Lung microvascular endothelial cell (primary cell): ENCODE results near the gene DAPP1. TPM values are rescaled to one million over a fixed set of nuclear protein-coding genes. Genes with fewer than 3 reads are reported as not detected.

Source experiments
- DNase-seq, 2 donors: peaks; one replicate each; pipeline versions ENCODE4 v3.0.0 to v3.0.0-alpha.2; 2010; ENCODE audit warnings: low read depth in 2 of 2
- total RNA-seq: library from RNA; depleted of rRNA; stranded (reverse); fragments of >200 nt; gene quantifications from 2 replicates; pipeline ENCODE4 v1.2.1, GENCODE V29; 2014

Gene DAPP1
- total RNA-seq, 1 donor from 2014 or later, result not detected

DNA sequence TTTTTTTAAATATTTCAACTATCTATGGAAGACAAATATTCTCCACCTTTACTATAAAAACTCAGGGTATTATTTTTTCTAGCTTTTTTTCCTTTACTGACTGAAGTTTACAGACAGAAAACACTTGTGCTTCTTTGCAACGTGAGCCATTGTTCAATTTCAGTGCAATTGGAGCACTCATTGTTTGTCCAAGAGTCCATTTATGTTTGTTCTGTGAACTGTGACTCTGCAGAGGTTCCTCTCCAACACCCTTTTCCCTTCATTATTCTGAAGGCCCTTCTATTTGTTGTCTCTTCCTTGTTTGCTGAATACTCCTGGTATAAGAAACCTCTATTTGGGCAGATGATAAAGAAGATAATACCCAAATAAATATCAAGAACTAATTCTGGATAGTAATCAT is 37.4 kb downstream of the DAPP1 start:
- DNase-seq, result no peak

DNA sequence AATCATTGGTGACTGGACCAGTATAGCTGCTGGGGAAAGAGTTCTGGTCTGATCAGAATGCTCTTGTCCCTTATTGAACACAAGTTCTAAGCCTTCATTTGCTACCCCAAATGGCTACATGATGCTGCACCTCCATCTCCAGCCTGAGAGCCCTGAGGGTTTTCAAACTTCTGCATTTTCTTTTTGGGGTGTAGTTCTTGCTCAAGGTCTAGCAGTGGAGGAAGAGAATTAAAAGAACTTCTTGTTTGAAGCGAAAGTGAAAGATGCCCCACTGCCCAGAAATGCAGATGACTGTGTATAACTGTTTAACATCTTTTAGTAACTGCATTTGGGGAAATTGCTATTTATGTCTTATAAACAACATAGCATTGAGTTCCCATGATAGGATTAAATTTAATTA is 39.1 kb downstream of the DAPP1 start:
- no peak for DNase-seq

DNA sequence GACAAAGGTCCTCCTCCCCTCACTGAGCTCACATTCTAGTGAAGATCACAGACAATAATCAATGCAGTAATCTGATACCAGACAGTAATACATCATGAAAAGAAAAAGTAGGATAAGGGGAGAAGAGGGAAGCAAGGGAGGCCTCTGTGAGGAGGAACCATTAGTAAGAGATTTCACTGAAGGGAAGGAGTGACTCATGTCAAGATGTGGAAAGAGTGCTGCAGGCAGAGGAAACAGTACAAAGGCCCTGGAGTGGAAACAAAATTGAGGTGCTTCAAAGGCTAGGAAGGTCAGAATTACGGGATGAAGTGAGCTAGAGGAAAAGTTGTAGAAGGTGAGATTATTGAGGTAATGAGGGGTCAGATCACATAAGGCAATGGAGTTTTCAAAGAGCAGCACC is 39.5 kb downstream of the DAPP1 start:
- peak in 1 of 2 donors; percentile 44 for DNase-seq

DNA sequence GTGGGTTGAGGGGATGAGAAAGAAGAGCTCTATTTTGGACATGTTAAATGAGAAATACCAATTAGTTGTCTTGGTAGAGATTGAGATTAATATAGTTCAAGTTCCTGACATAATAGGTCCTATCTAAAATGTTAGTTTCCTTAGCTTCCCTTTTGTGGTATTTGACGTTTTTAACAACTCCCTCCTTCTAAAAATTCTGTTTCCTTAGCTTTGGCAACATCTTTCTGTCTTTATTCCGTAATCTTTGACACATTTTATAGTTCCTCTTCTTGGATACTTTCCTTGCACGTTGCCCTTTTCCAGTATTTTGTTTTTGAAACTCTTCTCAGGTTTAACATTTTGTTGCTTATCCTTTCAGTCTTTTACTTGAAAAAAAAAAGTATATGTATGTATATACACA is 40.7 kb downstream of the DAPP1 start:
- DNase-seq, result no peak

DNA sequence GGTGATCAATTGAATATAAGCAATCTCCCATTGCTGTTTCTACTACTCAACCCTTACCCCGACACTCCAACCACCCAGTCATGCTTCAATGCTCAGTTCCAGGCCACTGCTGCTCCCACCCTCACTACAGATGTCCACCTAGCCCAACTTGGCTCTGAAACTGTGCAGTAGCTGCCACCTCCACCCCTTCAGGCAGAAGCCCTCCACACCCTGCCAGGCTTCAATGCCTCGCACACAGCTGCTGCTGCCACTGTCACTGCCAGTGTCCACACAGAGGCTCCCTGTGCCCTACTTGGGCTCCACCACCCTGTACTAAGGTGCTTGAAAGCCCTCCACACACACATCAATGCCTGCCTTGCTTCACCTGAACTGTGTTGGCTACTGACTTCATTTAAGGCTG is 43.0 kb downstream of the DAPP1 start:
- no peak for DNase-seq

DNA sequence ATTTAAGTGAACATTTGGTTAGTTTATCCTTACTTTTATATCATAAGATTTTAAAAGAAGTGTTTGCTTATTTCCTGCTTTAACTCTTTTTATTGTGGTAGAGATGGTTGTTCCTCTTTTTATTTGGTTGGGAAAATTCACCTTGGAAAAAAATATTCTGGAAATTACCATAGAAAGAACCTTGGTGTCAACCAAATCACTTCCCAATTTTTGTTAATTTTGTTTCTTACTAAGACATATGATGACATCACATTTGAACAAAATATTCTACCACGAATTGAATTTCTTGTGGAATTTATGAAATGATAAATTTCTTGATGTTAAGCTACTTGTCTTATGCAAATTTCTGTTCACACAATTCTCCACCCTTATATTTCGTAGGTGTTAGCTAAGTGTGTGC is 43.9 kb downstream of the DAPP1 start:
- no peak for DNase-seq

DNA sequence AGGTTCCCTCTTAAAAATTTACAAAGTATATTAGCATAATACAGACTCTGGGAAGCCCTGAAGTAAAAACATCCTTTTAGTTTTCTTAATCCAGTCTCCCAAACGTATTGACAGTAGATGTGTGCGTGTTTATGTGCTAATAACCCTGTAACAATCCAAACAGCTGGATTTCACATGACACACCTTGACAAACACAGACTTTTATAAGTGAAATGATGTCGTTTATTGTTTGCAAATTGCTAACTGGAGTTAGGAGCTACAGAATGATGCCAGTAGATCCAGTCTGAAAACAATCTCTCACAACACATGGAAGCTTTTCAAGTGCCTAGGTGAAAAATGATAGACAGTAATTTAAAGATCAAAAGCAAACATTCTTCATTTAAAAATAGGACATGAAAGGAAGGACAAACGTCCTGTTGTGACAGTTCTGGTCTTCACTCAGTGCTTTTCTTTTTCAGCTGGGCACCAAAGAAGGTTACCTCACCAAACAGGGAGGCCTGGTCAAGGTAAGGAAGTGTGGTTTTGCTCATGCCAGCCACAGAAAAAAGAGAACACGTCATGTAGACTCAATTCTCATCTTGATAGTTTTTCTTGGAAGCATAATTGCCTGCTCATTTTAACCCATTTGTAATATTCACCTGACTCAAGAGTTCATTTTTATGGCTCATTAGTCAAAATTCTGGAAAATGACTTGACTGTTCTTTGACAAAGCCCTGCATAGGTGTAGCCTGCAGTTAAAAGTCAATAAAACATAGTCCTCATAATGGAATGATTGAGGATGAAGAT is 44.7 kb downstream of the DAPP1 start:
- DNase-seq, result no peak

DNA sequence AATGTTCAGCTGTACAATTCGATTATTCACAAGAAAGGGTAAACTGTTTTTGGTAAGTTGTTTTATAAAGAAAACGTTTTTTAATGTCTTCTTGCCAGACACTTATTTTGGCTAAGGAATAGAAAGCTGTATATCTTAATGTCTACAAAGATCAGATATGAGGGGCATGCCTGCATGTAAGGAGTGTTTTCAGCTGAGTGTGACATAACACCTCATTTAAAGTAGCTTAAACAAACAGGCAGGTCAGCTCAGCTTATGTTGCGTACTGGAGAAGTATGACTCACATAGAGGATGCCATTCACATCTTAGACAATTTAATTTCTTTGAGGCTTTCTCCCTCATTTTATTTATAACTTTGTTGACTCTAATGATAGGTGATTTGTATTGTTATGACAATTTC is 47.2 kb downstream of the DAPP1 start:
- peak in 1 of 2 donors; percentile 16 for DNase-seq

DNA sequence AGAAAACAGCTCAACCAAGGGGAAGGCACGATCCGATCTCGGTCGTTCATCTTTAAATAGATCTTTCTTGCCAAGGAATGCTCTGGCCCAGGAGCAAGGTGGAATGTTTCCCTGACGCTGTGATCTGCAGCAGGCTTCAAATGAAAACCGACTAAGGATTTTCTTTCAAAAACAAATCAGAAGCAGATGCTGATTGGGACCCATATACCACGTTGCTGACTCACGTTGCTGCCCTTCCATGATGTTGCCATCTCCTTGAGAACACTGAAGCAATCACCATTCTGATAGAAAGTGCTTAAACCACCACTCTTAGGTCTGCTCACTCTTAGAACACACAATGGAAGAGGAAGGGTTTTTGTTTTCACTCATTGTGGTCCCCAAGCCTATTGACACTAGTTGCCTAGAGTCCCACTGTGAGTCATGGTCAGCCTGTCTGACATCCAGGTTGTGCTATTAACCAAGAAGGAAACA is 51.5 kb downstream of the DAPP1 start:
- no peak for DNase-seq

DNA sequence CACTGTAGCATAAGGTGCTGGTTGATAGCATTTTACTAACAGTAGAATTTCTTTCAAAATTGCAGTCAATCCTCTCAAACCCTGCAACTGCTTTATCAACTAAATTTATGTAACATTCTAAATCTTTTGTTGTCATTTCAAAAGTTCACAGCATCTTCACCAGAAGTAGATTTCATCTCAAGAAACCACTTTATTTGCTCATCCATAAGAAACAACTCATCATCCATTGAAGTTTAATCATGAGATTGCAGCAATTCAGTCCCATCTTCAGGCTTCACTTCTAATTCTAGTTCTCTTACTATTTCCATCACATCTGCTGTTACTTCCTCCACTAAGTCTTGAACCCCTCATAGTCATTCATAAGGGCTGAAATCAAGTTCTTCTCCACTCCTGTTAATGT is 55.9 kb downstream of the DAPP1 start:
- DNase-seq, result no peak

DNA sequence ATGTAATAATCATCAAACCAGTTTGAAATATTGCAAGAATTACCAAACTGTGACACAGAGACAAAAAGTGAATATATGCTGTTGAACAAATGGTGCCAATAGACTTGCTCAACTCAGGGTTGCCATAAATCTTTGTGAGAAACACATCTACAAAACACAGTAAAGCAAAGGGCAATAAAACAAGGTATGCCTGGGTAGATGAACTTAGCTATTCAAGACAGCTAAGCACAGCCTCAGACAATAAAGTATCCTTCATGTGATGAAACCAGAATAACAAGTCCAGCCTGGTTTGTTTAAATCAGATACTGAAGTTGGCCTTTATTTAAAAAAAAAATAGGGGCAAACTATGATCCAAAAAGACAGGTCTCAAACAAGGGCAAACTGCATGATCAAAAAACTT is 58.4 kb downstream of the DAPP1 start:
- no peak for DNase-seq

DNA sequence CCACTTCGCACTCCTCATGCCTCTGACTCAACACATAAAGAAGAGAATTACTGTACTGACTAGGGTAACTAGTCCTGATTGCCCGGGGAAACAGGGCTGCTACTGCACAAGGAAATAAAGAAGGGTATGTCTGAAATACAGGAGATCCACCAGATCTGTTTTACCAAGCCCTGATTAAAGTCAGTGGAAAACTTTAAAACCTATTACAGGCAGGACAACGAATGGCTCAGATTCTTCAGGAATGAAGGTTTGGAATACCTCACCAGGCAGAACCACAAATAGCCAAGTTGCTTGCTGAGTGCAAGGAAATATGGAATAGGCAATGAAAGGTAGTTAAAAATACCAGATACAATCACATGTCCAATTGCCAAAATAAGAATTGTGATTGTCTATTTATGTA is 60.3 kb downstream of the DAPP1 start:
- no peak for DNase-seq

DNA sequence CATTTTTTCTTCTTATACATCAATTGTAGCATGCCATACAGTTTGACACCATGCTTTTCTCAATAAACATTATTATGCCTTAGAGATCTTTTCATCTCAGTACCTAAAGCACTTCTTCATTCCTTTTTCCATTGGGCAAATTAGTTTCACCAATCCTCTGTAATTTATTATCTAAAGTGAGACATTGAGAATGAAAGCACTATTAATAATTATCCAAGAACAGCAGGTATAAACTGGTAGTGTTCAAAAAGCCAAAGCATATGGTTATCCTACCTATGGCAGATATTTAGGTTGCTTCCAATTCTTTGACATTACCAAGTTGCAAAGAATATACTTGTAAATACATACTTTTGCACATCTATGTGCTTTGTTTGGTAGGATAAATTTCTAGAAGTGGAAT is 62.0 kb downstream of the DAPP1 start:
- no peak for DNase-seq

DNA sequence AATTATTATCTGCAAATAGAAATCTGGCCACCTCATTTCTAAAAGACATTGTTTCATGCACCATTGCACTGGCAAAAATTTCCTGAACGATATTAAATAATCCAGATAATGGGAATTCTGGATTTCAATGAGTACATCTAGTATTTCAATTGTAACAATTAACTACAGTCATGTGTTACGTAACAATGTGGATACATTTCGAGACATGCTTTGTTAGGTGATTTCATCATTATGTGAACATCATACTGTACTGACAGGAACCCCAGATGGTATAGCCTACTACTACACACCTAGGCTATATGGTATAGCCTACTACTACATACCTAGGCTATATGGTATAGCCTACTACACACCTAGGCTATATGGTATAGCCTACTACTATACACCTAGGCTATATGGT is 62.8 kb downstream of the DAPP1 start:
- no peak for DNase-seq

DNA sequence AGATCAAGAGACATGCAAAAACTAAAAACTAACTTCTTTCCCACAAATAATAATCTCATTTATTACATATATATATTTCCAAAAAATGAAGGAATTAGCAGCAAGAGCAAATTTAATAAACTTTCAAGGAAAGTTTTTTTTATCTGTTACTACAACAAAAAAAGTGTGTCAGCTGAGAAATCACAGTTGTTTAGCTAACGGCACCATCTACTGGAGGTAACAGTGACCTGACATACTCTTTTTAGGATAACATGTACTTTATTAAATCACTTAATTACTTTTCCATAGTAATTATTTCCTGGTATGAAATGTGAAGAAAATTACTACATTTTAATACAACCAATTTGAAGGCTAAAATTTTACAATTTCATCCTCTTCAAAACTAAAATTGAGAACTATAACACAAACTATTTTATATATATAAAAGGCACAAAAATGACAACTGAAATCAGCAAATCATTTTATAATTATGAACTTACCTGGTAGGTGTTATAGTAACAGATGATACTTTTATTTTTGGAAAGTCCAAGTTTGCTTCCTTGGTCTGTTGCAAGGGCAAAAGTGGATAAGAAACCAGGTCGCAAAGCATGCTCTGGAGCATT is 68.5 kb downstream of the DAPP1 start:
- DNase-seq, result peak; percentile 8 to 61

DNA sequence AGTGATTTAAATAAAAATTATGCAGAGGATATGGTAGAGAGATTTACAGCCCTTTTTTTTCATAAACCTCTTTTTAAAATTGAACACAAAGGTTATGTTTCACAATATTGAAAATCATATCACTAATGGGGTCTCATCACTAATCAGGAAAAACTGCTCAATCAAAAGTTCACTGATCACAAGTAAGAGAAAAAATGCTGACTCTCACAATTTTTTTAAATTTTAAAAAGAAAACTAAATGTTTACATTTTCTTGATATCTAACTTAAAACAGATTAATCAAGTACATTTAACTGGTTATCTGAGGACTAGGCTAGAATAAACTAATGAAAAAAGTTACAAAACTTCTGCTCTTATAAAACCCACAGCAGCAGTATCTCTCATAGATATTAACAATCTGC is 69.1 kb downstream of the DAPP1 start:
- no peak for DNase-seq

DNA sequence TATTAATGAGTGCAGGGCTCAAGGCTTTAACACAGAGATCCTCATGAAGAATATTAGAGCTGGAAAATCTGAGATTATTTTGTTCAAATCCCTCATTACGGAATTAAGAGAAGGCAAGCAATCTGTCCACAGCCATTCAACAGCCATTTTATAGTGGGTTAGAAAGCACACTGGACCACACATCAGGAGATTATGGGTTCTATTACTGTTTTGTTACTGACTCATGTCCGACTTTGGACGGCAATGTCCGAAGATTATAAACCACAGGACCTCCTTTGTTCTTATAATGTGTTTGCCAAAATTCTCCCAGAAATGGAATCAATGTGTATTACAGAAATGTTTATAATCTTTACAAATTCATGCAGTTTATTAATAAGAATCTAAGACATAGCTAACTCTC is 69.5 kb downstream of the DAPP1 start:
- DNase-seq, result peak in 1 of 2 donors; percentile 16

DNA sequence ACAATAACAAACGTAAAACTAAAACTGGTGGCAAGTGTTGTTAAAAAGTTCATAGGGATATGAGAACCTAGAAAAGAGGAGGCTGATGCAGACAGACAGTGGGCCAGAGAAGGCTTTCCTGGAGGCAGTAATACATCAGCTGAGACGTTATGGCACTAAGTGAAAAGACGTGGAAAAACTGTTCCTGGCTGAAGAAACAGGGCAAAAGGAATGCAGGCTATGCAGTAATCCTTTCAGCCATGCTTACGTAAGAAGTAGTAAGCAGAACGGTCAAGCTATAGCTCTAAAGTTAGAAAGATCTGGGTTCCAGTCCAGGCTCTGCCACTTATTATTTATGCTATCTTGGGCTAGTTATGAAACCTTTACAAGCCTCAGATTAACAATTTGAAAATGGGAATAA is 71.2 kb downstream of the DAPP1 start:
- no peak for DNase-seq

DNA sequence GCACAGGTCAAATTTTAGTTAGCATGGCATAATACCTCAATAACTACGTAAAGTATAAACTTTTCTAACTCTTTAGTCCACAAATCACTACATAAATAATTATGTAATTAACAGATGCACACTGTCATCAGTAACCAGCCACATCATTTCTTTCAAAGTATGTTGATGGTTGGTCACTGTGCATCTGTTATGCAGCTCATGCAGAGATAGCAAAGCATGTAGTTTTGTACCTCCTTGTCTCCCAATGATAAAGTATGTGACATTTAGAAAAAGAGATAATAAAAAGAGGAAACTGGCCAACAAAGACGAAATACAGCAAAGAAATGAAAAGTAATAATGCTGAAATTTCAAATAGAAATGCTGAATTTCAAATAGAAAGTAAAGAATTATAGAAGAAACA is 74.7 kb downstream of the DAPP1 start:
- no peak for DNase-seq

DNA sequence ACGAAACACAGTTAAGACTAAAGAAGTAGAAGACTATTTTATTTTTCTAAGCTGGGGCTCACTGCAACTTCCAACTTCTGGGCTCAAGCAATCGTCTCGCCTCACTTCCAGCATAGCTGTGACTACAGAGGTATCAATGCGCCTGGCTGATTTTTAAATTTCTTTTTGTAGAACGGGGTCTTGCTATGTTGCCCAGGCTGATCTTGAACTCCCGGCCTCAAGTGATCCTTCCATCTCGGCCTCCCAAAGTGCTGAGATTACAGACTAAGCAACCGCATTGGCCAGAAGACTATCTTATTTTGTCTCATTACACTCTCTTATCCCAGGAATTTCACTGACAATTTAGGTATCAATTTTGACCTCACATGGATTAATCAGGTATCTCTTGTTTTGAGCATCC is 76.4 kb downstream of the DAPP1 start:
- no peak for DNase-seq

DNA sequence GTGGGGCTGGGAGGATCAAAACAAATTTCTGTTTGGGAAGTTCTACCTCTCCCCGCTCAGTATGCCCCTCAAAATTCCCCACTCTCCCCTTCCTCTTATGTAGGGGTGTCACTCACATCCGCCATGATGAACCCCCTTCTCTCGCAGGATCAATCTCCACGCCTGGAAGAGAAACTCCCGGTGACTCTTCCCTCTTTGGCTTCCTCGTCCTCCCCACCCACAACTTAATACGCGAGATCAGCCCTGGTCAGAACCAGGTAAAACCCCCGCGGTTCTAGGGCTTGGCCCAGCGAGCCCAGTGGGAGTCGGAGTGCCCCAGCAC is 77.2 kb downstream of the DAPP1 start:
- DNase-seq, result peak; percentile 1 to 22

DNA sequence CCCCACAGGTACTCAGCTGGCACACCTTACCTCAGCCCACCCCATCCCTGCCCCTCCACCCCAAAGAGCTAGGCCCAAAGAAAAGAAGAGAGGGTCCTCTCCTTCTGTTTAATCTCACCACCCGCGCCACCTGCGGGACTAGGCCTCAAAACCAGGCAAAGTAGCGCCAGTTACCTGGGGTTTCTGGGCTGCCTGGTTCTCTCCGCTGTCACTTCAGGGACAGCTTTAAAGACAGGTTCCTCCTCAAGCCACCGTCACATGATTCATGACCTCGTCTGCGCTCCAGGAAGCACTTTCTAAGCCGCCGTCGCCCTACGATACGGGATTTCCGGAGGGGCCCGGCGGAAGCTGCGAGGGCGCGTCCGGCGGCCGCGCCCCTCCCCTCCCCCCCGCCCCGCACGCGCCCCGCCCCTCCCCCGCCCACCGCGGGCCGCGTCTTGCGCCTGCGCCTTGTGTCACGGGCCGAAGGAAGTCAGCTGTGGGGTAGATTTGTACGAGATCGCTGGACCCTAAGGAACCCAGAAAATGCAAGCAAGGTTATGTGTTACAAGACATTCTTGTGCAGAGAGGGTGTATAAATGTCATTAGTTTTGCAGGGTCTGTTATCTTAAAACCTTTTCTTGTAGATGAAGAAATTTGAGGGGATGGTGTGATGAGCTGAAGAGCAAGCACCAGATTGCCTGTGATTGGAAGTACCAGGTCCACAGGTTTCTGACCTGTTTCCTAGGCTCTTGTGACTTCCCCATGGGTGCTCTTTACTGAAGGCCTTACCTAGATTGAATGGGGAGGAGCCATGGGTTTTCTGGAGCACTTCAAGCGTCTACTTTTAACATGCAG is 77.8 kb downstream of the DAPP1 start, which contains the start of gene LAMTOR3:
Gene LAMTOR3, minus strand, starts transcription at position 267 of the 837 bp plus-strand sequence. CDS start 464 bp downstream, outside the sequence.
- peak; percentile 87 to 92 for DNase-seq
